GM12801 (cell line): ENCODE measurements around the gene POLR3B.

Experiments
- CTCF ChIP-seq: IDR thresholded peaks from one replicate; pipeline ENCODE4 v1.5.1; 2011; ENCODE audit warnings: control low read depth; ENCODE audit not compliant: insufficient read length; ENCODE audit errors: extremely low read depth

The POLR3B gene

GRCh38 chr12:106317406-106318082 lies 40.0 kb upstream of the POLR3B start:
- TF ChIP-seq CTCF, result no peak

DNA sequence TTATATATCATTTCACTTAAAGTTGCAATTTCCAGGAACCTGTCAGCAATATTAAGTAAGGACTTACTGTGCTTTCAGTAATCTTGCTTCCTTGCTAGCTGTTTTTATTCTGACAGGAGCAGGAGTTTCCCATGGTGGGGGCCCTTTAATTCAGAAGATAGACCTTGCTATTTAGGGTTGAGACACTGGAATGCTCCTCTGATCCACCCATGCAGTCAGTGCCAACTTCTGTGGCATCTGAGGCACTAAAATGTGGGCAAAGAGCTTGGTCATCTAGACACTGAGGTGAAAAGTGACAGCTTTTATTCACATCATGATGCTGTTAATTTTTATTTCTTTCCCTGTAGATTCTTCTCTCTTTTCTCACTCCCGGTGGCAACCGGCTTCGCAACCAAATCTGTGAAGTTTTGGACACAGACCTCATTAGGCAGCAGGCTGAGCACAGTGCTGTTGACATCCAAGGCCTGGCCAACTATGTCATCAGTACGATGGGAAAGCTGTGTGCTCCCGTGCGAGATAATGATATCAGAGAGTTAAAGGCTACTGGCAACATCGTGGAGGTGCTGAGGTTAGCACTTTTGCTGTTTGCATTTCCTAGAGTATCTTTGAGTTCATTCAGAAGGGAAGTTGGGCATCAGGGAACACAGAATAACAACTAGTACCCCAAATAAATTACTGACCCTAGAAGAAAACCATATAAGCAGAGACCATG lies 36.3 kb upstream of the POLR3B start:
- TF ChIP-seq CTCF, result no peak

DNA sequence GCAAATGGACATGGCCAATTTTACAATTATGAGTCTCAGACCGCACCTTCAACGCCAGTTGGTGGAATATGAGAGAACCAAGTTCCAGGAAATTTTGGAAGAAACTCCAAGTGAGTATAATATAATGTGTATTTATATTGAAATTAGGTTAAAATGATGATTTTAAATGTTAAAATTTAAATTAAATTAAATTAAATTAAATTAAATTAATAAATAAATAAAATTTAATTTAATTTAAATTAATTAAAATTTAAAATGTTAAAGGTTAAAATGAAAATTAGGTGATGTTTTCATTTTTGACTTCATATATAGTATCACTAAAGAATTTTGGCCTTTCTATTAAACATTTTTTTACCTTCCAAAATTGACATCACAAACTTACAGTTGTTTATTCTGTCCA lies 34.0 kb upstream of the POLR3B start:
- TF ChIP-seq CTCF, result no peak

DNA sequence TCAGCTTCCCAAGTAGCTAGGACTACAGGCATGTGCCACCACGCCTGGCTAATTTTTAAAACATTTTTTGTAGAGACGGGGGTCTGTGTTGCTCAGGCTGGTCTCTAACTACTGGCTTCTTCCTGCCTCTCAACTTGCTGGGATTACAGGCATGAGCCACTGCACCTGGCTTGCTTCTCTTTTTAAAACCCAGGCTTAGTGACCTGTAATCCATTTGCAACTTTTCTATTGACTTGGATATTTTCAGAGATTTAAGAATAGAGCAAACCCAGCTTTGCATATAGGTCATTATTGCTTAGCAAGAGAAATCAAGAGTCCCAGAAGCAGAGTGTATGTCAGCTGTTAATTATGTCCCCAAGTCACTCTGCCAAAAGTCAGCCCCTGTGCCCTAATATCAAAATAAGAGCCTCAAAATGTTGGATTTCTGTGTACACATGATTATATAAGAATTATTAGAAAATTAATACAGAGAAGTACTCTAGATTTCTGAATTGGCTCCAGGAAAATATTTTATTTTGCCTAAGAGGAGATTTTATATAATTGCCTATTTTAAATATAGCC lies 30.2 kb upstream of the POLR3B start:
- TF ChIP-seq CTCF, result no peak

DNA sequence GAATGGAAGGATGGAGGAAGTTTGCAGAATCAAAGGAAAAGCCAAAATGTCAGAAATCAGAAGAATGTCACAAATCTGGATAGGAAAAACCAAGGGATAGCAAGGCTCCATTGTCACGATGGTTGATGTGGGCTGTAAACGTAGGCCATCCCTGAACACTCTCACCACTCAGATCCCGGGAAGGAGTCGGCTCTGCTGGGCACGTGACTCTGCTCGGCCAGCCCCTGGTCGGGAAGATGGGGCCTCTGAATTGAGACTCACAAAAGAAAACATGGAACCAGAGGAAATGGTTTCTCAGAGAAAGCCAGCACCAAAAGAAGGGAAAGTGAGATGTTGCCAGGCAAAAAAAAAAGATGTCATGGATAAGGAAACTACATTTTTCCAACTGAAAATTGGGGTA lies 28.8 kb upstream of the POLR3B start:
- TF ChIP-seq CTCF, result no peak

DNA sequence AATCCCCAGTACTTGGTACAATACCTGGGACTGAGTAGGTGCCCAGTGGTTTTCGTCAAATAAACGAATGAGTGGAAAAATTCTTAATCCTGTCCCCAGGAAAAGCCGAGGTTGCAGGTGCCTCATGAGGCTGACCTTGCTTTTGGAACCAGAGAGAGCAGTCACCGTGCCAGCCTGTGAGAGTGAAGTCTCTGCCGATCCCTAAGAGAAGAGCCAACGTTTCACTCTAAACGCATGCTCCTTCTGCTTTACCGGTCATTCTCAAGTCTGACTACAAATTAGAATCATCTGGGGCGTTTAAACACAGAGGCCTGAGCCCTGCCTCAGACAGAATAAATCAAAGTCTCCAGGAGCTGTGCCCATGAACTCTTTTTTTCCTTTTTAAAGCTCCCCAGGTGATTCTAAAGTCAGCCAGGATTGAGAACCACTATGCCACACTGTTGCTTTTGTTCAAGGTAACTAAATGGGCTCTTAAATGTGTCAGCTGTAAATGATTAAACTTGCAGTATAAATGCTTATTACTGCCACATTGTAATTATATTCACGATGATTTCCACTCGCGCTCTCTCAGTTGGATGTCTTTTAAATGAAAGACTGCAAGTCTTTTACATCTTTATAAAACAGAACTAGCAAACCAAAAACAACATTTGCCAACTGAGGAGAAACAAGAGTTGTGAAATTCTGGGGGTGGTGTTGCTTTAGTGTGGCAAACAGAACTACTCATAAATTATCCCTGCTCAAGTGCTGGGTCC lies 28.1 kb upstream of the POLR3B start:
- TF ChIP-seq CTCF, result no peak

GRCh38 chr12:106331599-106331998 lies 25.9 kb upstream of the POLR3B start:
- TF ChIP-seq CTCF, result no peak
